CD4-positive, alpha-beta T cell treated with Interleukin-15 for 1 hour (primary cell): Measurements from ENCODE around the gene MITF.

Experiments used
- DNase-seq: peaks from one replicate; pipeline ENCODE4 v3.0.0-alpha.2; 2020

Gene MITF

GRCh38 chr3:69729147-69729919, 9.9 kb upstream of the MITF start:
- DNase-seq, result no peak

- DNase-seq, result no peak
These were observed 8.2 kb upstream of the MITF start for GRCh38 chr3:69731080-69731479.

- no peak for DNase-seq
These were observed 3.4 kb upstream of the MITF start for GRCh38 chr3:69735893-69736292.

GRCh38 chr3:69737392-69737791, 1.9 kb upstream of the MITF start:
- DNase-seq, result no peak

GRCh38 chr3:69738315-69738714, 949 bp upstream of the MITF start:
- DNase-seq, result no peak

GRCh38 chr3:69738859-69739203, 433 bp upstream of the MITF start:
- DNase-seq, result no peak

- no peak for DNase-seq
These were observed 1.1 kb downstream of the MITF start for GRCh38 chr3:69740103-69741021.

- DNase-seq, result no peak
These were observed 1.9 kb downstream of the MITF start for GRCh38 chr3:69741032-69741767.

GRCh38 chr3:69742391-69742790, 3.1 kb downstream of the MITF start:
- DNase-seq, result no peak

GRCh38 chr3:69743975-69744906, 5.0 kb downstream of the MITF start:
- no peak for DNase-seq

- DNase-seq, result no peak
These were observed 6.2 kb downstream of the MITF start for GRCh38 chr3:69745505-69745904.

GRCh38 chr3:69746119-69746518, 6.9 kb downstream of the MITF start:
- DNase-seq, result no peak

GRCh38 chr3:69747511-69748258, 8.4 kb downstream of the MITF start:
- DNase-seq, result no peak

GRCh38 chr3:69748503-69748902, 9.2 kb downstream of the MITF start:
- DNase-seq, result no peak

GRCh38 chr3:69749461-69749860, 10.2 kb downstream of the MITF start:
- DNase-seq, result no peak

- no peak for DNase-seq
These were observed 11.3 kb downstream of the MITF start for GRCh38 chr3:69750549-69750948.

- DNase-seq, result no peak
These were observed 11.8 kb downstream of the MITF start for GRCh38 chr3:69751074-69751476.

- no peak for DNase-seq
These were observed 13.0 kb downstream of the MITF start for GRCh38 chr3:69752241-69752640.

GRCh38 chr3:69753179-69753775, 14.0 kb downstream of the MITF start:
- DNase-seq, result no peak

- DNase-seq, result no peak
These were observed 16.5 kb downstream of the MITF start for GRCh38 chr3:69755795-69756194.
